GM18907 (cell line): ENCODE measurements around the gene LY6G6D.
A peak's percentile ranks its signal among the peaks of the same experiment; 100 is the strongest.
"Not testable (repeated sequence)": the region's sequence is repeated elsewhere in the genome, so short reads cannot be mapped to it uniquely, and the experiment has no call there.

Experiments
- ATAC-seq: cut with Tn5 transposase; IDR thresholded peaks from one replicate; pipeline ENCODE4 v1.9.1; 2021; ENCODE audit warnings: mild to moderate bottlenecking, moderate library complexity; ENCODE audit not compliant: unreplicated experiment

The LY6G6D gene

GRCh38 chr6:31691564-31692108 is 23.5 kb upstream of the LY6G6D start:
- ATAC-seq = no peak

GRCh38 chr6:31692353-31692752 is 22.8 kb upstream of the LY6G6D start:
- ATAC-seq = no peak

GRCh38 chr6:31692886-31693285 is 22.3 kb upstream of the LY6G6D start:
- no peak for ATAC-seq

- ATAC-seq = no peak
Observed at GRCh38 chr6:31693535-31693934, 21.6 kb upstream of the LY6G6D start.

- no peak for ATAC-seq
Observed at GRCh38 chr6:31697555-31697954, 17.6 kb upstream of the LY6G6D start.

GRCh38 chr6:31700740-31701401 is 14.3 kb upstream of the LY6G6D start:
- no peak for ATAC-seq

- ATAC-seq = no peak
Observed at GRCh38 chr6:31701666-31702404, 13.3 kb upstream of the LY6G6D start.

GRCh38 chr6:31702405-31702818 is 12.7 kb upstream of the LY6G6D start:
- no peak for ATAC-seq

- ATAC-seq = peak; percentile 80
Observed at GRCh38 chr6:31702819-31703716, 12.1 kb upstream of the LY6G6D start, which contains the start of gene ABHD16A. TSS of gene ABHD16A (minus strand) at chr6:31703324. CDS start at chr6:31703281, 43 bp downstream.

GRCh38 chr6:31705931-31706330 is 9.2 kb upstream of the LY6G6D start:
- ATAC-seq = no peak

GRCh38 chr6:31706599-31706998 is 8.5 kb upstream of the LY6G6D start, which contains the start of gene LY6G6F:
TSS of gene LY6G6F (plus strand) at chr6:31706866. CDS start at chr6:31706907, 41 bp downstream.
- ATAC-seq = no peak

- ATAC-seq = no peak
Observed at GRCh38 chr6:31707701-31708100, 7.4 kb upstream of the LY6G6D start.

- no peak for ATAC-seq
Observed at GRCh38 chr6:31708224-31708623, 6.9 kb upstream of the LY6G6D start.

- not testable (repeated sequence) for ATAC-seq
Observed at GRCh38 chr6:31709157-31709556, 6.0 kb upstream of the LY6G6D start.

GRCh38 chr6:31710523-31711219 is 4.5 kb upstream of the LY6G6D start:
- no peak for ATAC-seq

GRCh38 chr6:31711233-31711632 is 3.9 kb upstream of the LY6G6D start:
- no peak for ATAC-seq

GRCh38 chr6:31712296-31712695 is 2.9 kb upstream of the LY6G6D start:
- ATAC-seq = no peak

GRCh38 chr6:31713465-31713864 is 1.7 kb upstream of the LY6G6D start:
- ATAC-seq = no peak

- no peak for ATAC-seq
Observed at GRCh38 chr6:31713991-31714684, 1.0 kb upstream of the LY6G6D start.
